ENCODE measurements around the gene PKDCC. TPM values are rescaled to one million over a fixed set of nuclear protein-coding genes. Genes with fewer than 3 reads are reported as not detected.
A peak's percentile ranks its signal among the peaks of the same experiment; 100 is the strongest.

The PKDCC gene
- total RNA-seq, 1 donor from 2014 or later: 123 TPM

- Mint-ChIP-seq H3K27ac (peak overlapping the region; percentile 96), H3K4me3 (peak overlapping the region; percentile 54), H3K9me3 (peaks cover 5% of the 10 kb centered on the region), H3K4me1 (peaks cover 37% of the 10 kb centered on the region), H3K36me3 (no peaks in the 10 kb centered on the region), H3K27me3 (ENCODE audit: low read depth) (no peaks in the 10 kb centered on the region)
- TF ChIP-seq CTCF (IDR thresholded peaks at IDR 0.05; ENCODE audit: unreplicated experiment): no peak
- peak; percentile 52 to 64 for DNase-seq (ENCODE audit: low spot score in 2 of 2, unreplicated experiment in 2 of 2)
These were observed 53.6 kb downstream of the PKDCC start for GRCh38 chr2:42101206-42102023.

GRCh38 chr2:42102024-42102590 lies 54.3 kb downstream of the PKDCC start:
- H3K4me1 Mint-ChIP-seq: peaks cover 37% of the 10 kb centered on the region
- no peaks in the 10 kb centered on the region for H3K36me3 Mint-ChIP-seq
- peak overlapping the region; percentile 96 for H3K27ac Mint-ChIP-seq
- DNase-seq (ENCODE audit: low spot score in 2 of 2, unreplicated experiment in 2 of 2): peak; percentile 41 to 65
- H3K27me3 Mint-ChIP-seq (ENCODE audit: low read depth): no peaks in the 10 kb centered on the region
- no peak for TF ChIP-seq CTCF (IDR thresholded peaks at IDR 0.05; ENCODE audit: unreplicated experiment)
- peaks cover 5% of the 10 kb centered on the region for H3K9me3 Mint-ChIP-seq
- peak overlapping the region; percentile 54 for H3K4me3 Mint-ChIP-seq

GRCh38 chr2:42102591-42103450 lies 55.0 kb downstream of the PKDCC start:
- Mint-ChIP-seq H3K4me3 (peak overlapping the region; percentile 54), H3K27ac (peak overlapping the region; percentile 96), H3K27me3 (ENCODE audit: low read depth) (no peaks in the 10 kb centered on the region), H3K9me3 (peaks cover 5% of the 10 kb centered on the region), H3K36me3 (no peaks in the 10 kb centered on the region), H3K4me1 (peaks cover 37% of the 10 kb centered on the region)
- peak; percentile 50 to 59 for DNase-seq (ENCODE audit: low spot score in 2 of 2, unreplicated experiment in 2 of 2)
- no peak for TF ChIP-seq CTCF (IDR thresholded peaks at IDR 0.05; ENCODE audit: unreplicated experiment)

- TF ChIP-seq CTCF (IDR thresholded peaks at IDR 0.05; ENCODE audit: unreplicated experiment): no peak
- Mint-ChIP-seq H3K27ac (peak overlapping the region; percentile 96), H3K4me3 (no peak overlapping the region), H3K36me3 (no peaks in the 10 kb centered on the region), H3K9me3 (peaks cover 5% of the 10 kb centered on the region), H3K4me1 (peaks cover 33% of the 10 kb centered on the region), H3K27me3 (ENCODE audit: low read depth) (no peaks in the 10 kb centered on the region)
- no peak for DNase-seq (ENCODE audit: low spot score in 2 of 2, unreplicated experiment in 2 of 2)
These were observed 56.0 kb downstream of the PKDCC start for GRCh38 chr2:42103829-42104228.

GRCh38 chr2:42104621-42105020 lies 56.8 kb downstream of the PKDCC start:
- Mint-ChIP-seq H3K4me1 (peaks cover 33% of the 10 kb centered on the region), H3K9me3 (peaks cover 5% of the 10 kb centered on the region), H3K27me3 (ENCODE audit: low read depth) (no peaks in the 10 kb centered on the region), H3K36me3 (no peaks in the 10 kb centered on the region), H3K4me3 (no peak overlapping the region), H3K27ac (peak overlapping the region; percentile 96)
- no peak for DNase-seq (ENCODE audit: low spot score in 2 of 2, unreplicated experiment in 2 of 2)
- no peak for TF ChIP-seq CTCF (IDR thresholded peaks at IDR 0.05; ENCODE audit: unreplicated experiment)

Measured in mesothelial cell of epicardium (in vitro differentiated cells).